ENCODE measurements around the gene HGFAC. TPM values are rescaled to one million over a fixed set of nuclear protein-coding genes. Genes with fewer than 3 reads are reported as not detected.
A peak's percentile ranks its signal among the peaks of the same experiment; 100 is the strongest.

HGFAC gene
- total and polyA plus RNA-seq, 2 of the 13 experiments (the other 11 are each of a cell fraction or from before 2014, with no cell fraction given), result 8.5 to 63.6 TPM

DNA sequence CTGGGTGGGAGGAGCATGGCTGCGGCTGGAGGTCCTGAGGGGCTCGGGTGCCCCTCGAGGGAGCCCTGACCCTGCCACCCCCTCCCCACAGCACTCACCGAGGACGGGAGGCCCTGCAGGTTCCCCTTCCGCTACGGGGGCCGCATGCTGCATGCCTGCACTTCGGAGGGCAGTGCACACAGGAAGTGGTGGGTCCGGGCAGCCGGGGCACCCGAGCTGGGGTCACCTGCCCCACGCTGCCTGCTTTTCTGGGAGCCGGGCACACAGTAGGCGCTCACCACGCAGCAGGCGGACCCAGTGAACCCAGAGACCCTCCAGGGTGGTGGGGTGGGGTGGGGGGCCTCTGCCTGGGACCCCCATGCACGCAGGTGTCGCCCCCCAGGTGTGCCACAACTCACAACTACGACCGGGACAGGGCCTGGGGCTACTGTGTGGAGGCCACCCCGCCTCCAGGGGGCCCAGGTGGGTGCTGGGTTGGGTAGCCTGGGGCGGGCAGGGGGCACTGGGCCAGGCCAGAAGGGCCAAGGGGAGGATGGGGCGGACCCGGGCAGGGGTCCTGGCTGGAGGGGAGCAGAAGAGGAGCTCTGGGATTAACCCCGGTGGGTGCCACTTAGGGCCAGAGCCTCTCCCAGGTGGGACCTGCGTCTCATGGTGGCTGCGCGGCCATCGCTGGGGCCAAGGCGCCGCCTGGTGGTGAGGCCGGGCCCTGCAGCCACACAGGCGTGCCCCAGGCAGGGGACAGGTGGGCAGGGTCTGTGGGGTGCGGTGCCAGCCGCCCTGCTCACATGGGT, 1.4 kb downstream of the HGFAC start (continued):
- TF ChIP-seq, protein P1, sequence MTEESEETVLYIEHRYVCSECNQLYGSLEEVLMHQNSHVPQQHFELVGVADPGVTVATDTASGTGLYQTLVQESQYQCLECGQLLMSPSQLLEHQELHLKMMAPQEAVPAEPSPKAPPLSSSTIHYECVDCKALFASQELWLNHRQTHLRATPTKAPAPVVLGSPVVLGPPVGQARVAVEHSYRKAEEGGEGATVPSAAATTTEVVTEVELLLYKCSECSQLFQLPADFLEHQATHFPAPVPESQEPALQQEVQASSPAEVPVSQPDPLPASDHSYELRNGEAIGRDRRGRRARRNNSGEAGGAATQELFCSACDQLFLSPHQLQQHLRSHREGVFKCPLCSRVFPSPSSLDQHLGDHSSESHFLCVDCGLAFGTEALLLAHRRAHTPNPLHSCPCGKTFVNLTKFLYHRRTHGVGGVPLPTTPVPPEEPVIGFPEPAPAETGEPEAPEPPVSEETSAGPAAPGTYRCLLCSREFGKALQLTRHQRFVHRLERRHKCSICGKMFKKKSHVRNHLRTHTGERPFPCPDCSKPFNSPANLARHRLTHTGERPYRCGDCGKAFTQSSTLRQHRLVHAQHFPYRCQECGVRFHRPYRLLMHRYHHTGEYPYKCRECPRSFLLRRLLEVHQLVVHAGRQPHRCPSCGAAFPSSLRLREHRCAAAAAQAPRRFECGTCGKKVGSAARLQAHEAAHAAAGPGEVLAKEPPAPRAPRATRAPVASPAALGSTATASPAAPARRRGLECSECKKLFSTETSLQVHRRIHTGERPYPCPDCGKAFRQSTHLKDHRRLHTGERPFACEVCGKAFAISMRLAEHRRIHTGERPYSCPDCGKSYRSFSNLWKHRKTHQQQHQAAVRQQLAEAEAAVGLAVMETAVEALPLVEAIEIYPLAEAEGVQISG (CRISPR knock-in tag; IDR thresholded peaks at IDR 0.05), result peak; percentile 3
- TF ChIP-seq, protein P2, sequence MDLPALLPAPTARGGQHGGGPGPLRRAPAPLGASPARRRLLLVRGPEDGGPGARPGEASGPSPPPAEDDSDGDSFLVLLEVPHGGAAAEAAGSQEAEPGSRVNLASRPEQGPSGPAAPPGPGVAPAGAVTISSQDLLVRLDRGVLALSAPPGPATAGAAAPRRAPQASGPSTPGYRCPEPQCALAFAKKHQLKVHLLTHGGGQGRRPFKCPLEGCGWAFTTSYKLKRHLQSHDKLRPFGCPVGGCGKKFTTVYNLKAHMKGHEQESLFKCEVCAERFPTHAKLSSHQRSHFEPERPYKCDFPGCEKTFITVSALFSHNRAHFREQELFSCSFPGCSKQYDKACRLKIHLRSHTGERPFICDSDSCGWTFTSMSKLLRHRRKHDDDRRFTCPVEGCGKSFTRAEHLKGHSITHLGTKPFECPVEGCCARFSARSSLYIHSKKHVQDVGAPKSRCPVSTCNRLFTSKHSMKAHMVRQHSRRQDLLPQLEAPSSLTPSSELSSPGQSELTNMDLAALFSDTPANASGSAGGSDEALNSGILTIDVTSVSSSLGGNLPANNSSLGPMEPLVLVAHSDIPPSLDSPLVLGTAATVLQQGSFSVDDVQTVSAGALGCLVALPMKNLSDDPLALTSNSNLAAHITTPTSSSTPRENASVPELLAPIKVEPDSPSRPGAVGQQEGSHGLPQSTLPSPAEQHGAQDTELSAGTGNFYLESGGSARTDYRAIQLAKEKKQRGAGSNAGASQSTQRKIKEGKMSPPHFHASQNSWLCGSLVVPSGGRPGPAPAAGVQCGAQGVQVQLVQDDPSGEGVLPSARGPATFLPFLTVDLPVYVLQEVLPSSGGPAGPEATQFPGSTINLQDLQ (CRISPR knock-in tag; IDR thresholded peaks at IDR 0.05), result 0 out of 2 replicates have a peak, but pooled peaks have one; percentile 75
- TF ChIP-seq ZNF232 (CRISPR knock-in tag; IDR thresholded peaks at IDR 0.05; ENCODE audit: borderline replicate concordance) (0 out of 2 replicates have a peak, but pooled peaks have one; percentile 28), GFI1 (CRISPR knock-in tag; IDR thresholded peaks at IDR 0.05; ENCODE audit: borderline replicate concordance) (peak; percentile 66; the same call in 1 of the 2 replicates), KDM2A (CRISPR knock-in tag; IDR thresholded peaks at IDR 0.05; ENCODE audit: borderline replicate concordance, low read depth) (peak; percentile 60), ELF1 (CRISPR knock-in tag; IDR thresholded peaks at IDR 0.05) (peak; percentile 60), RARA (CRISPR knock-in tag; IDR thresholded peaks at IDR 0.05) (peak; percentile 27; the same call in 1 of the 2 replicates), YY1 (IDR thresholded peaks at IDR 0.05; ENCODE audit: insufficient read depth, insufficient replicate concordance, low read depth, low read length) (peak; percentile 83), ZNF543 (CRISPR knock-in tag; IDR thresholded peaks at IDR 0.05) (peak; percentile 59), ZNF883 (CRISPR knock-in tag; IDR thresholded peaks at IDR 0.05; ENCODE audit: not compliant biosample characterization) (no peak), SMAD3 (CRISPR knock-in tag; IDR thresholded peaks at IDR 0.05) (no peak), REPIN1 (CRISPR knock-in tag; IDR thresholded peaks at IDR 0.05; ENCODE audit: borderline replicate concordance, low read depth) (peak; percentile 45; the same call in 1 of the 2 replicates), CBX5 (CRISPR knock-in tag; IDR thresholded peaks at IDR 0.05; ENCODE audit: borderline replicate concordance) (peak; percentile 80; the same call in 1 of the 2 replicates)
- TF ChIP-seq, protein P3, sequence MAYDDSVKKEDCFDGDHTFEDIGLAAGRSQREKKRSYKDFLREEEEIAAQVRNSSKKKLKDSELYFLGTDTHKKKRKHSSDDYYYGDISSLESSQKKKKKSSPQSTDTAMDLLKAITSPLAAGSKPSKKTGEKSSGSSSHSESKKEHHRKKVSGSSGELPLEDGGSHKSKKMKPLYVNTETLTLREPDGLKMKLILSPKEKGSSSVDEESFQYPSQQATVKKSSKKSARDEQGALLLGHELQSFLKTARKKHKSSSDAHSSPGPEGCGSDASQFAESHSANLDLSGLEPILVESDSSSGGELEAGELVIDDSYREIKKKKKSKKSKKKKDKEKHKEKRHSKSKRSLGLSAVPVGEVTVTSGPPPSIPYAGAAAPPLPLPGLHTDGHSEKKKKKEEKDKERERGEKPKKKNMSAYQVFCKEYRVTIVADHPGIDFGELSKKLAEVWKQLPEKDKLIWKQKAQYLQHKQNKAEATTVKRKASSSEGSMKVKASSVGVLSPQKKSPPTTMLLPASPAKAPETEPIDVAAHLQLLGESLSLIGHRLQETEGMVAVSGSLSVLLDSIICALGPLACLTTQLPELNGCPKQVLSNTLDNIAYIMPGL (CRISPR knock-in tag; IDR thresholded peaks at IDR 0.05; ENCODE audit: borderline replicate concordance in 1 of 2, low read depth in 1 of 2), result peak; percentile 77 to 89
- TF ChIP-seq, protein P4, sequence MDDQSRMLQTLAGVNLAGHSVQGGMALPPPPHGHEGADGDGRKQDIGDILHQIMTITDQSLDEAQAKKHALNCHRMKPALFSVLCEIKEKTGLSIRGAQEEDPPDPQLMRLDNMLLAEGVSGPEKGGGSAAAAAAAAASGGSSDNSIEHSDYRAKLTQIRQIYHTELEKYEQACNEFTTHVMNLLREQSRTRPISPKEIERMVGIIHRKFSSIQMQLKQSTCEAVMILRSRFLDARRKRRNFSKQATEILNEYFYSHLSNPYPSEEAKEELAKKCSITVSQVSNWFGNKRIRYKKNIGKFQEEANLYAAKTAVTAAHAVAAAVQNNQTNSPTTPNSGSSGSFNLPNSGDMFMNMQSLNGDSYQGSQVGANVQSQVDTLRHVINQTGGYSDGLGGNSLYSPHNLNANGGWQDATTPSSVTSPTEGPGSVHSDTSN (CRISPR knock-in tag; IDR thresholded peaks at IDR 0.05; ENCODE audit: borderline replicate concordance), result no peak

Measured in HepG2 (cell line).